Measurements from ENCODE around the gene PDE5A.

GRCh38 chr4:119543779-119544178 is 84.8 kb downstream of the PDE5A start:
- TF ChIP-seq, protein P1, sequence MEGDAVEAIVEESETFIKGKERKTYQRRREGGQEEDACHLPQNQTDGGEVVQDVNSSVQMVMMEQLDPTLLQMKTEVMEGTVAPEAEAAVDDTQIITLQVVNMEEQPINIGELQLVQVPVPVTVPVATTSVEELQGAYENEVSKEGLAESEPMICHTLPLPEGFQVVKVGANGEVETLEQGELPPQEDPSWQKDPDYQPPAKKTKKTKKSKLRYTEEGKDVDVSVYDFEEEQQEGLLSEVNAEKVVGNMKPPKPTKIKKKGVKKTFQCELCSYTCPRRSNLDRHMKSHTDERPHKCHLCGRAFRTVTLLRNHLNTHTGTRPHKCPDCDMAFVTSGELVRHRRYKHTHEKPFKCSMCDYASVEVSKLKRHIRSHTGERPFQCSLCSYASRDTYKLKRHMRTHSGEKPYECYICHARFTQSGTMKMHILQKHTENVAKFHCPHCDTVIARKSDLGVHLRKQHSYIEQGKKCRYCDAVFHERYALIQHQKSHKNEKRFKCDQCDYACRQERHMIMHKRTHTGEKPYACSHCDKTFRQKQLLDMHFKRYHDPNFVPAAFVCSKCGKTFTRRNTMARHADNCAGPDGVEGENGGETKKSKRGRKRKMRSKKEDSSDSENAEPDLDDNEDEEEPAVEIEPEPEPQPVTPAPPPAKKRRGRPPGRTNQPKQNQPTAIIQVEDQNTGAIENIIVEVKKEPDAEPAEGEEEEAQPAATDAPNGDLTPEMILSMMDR (IDR thresholded peaks at IDR 0.05): no peak
- no peak for TF ChIP-seq TCF7L2 (IDR thresholded peaks at IDR 0.05; ENCODE audit: low read depth, low read length)
